Gastrocnemius medialis (tissue), 4 donors: ENCODE measurements around the gene ZNF563.

Experiments used
- CTCF ChIP-seq, 5 experiments: fragments of 450-650 bp in 3 of 5; fragments of 200-600 bp in 2 of 5; sonication (generic) in 2 of 5; IDR thresholded peaks in 4 of 5; conservative IDR thresholded peaks in 1 of 5; 1 replicate in 4 of 5; 2 replicates in 1 of 5; pipeline ENCODE4 v1.5.1; 2016 to 2019; ENCODE audit warnings: antibody characterized with exemption in 5 of 5, mild to moderate bottlenecking in 3 of 5, moderate library complexity in 3 of 5
- POLR2A ChIP-seq, 2 donors: fragments of 450-650 bp; IDR thresholded peaks; one replicate each; pipeline ENCODE4 v1.6.1; 2017; ENCODE audit warnings: antibody characterized with exemption in 2 of 2, mild to moderate bottlenecking in 2 of 2, moderate library complexity in 2 of 2

GRCh38 chr19:12289790-12290065, 43.7 kb downstream of the ZNF563 start:
- TF ChIP-seq CTCF (IDR thresholded peaks at IDR 0.05 in 4 of 5, conservative IDR thresholded peaks at IDR 0.05 in 1 of 5) (no peak), POLR2A (IDR thresholded peaks at IDR 0.05) (no peak)
